HG03060 (cell line): ENCODE results near the gene POMC.
A peak's percentile ranks its signal among the peaks of the same experiment; 100 is the strongest.
"Not testable (repeated sequence)": the region's sequence is repeated elsewhere in the genome, so short reads cannot be mapped to it uniquely, and the experiment has no call there.

Experiments used
- ATAC-seq: cut with Tn5 transposase; IDR thresholded peaks from one replicate; pipeline ENCODE4 v1.9.1; 2021; ENCODE audit warnings: low read depth, moderate number of reproducible peaks; ENCODE audit not compliant: unreplicated experiment

POMC gene

DNA sequence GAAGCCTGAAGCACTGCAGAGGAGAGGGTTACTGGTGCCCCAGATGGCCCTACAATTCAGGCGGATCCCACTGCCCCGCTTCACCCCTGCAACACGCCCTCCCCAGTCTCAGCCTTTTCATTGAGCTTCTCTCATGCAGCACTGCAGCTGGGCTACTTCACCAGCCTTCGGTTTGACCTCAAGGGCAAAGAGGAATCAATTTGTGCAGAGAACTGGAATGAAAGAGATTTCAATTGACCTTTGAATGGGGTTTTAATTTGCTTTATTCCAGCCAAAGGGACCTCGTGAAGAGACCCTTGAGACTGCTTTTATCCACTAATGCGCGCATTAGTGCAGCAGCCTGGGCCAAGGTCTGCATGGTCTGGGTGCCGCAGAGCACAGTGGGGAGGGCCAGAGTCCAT lies 8.8 kb upstream of the POMC start:
- ATAC-seq: no peak

DNA sequence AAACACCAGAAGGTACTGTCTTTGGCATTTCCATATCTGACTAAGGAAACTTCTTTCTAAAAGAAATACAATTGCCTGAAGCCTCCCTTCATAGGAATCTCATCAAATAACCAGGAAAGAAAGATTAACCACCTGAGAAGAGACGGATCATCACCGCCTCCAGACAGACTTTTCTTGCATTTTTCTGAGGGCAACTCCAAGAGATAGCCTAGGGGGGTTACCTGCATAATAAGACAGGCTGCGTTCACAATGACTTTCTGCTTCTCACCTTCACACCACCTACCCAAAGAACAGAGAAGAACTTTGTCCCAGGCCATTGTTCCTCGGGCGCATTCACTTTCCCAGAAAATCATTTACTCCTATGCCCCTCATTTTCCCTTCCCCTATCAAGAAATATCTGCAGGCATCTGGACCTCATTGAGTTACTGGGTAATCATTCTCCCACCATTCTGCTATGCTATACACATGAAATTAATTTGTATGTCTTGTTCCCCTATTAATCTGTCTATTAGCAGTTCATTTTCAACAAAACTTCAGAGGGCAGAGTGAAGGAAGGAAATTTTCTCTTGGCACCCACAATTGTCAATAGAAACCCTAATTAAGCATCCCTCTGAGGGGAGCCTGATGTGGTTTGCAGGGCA lies 8.3 kb upstream of the POMC start:
- no peak for ATAC-seq

DNA sequence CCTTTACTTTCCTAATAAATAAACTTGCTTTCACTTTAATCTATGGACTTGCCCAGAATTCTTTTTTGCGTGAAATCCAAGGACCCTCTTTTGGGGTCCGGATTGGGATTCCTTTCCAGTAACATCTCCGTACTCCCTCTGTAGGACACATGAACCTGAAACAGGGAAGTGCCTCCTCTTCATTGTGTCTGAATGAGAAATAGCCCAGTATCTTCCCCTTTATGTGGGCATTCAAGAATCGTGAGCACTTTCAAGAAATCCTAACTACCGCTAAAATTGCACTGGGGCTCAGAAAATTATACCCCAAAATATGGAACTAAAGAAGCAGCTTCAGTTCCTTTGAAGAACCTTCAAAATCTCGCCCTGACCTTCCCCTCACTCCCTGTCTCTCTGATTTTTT lies 7.8 kb upstream of the POMC start:
- ATAC-seq: no peak

DNA sequence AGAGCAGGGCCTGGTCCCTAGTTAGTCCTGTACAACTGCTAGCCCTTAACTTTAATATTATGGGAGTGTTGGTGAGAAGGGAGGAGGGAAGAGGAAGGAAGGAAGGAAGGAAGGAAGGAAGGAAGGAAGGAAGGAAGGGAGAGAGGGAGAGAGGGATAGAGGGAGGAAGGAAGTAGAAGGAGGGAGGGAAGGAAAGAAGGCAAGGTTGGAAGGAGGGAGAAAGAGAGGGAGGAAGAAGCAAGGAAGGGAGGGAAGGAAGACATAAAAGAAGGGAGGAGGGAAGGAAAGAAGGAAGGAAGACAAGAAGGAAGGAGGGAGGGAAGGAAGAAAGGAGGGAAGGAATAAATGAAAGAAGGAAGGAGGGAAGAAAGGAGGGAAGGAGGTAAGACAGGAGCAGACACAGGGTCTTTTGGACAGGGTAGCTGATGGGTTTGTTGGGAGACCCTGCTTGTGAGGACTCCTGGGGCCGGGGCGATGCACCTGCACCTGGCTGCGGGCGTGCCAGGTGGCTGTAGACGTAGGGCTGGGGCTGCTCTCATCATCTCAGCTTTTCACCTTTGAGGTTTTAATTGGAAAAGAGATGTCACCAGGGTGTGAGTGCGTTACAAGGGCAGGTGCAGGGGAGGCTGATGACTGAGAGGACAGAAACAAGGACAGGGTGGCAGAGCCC lies 5.9 kb upstream of the POMC start:
- ATAC-seq: no peak

DNA sequence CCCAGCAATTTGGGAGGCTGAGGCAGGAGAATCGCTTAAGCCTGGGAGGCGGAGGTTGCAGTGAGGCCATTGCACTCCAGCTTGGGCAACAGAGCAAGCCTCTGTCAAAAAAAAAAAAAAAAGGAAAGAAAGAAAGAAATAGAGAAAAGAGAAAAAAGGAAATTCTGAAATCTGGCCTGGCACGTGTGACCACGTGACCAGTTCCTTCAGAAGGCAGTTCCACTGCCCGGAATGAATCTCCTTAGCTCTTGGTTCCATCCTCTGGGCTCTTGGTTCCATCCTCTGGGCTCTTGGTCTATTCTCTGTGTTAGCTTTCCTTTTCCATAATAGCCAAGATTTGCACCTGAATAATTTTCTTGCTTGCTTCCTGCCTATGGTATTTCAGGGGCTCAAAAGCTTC lies 5.3 kb upstream of the POMC start:
- ATAC-seq: no peak

DNA sequence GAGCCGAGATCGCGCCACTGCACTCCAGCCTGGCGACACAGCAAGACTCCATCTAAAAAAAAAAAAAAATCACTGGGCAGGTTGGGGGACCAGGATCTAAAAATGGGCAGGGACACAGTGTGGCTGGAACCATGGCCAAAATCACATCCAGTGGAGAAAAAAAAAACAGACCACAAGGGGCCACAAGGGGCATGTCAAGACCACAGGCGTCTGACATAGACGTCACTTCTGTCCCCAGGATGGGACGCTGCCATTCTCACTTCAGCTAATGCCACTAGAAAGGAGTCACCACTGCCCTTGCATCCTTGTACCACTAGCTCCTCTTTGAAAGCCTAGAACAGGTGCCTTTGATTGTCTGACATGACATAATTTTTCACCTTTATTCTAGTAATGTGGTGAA lies 2.5 kb upstream of the POMC start:
- no peak for ATAC-seq

DNA sequence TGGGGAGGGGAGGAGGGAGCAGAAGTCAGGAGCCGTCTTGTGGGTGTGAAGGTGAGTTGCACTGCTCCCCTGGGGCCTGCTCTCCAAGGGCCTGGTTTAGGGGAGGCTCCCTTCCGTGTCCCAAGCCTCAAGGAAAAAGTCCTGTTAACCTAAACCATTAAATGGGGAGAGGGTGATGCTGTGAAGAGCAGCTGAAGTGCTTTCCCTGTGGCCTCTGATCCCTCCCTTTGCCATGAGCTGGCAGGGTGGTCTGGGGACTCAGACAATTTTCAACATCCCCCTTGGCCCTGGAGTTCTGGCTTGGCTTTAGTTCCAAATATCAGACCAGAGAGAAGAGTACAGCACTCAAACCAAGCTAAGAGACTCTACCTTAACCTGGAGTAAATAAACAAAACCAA lies 692 bp upstream of the POMC start:
- ATAC-seq: no peak

DNA sequence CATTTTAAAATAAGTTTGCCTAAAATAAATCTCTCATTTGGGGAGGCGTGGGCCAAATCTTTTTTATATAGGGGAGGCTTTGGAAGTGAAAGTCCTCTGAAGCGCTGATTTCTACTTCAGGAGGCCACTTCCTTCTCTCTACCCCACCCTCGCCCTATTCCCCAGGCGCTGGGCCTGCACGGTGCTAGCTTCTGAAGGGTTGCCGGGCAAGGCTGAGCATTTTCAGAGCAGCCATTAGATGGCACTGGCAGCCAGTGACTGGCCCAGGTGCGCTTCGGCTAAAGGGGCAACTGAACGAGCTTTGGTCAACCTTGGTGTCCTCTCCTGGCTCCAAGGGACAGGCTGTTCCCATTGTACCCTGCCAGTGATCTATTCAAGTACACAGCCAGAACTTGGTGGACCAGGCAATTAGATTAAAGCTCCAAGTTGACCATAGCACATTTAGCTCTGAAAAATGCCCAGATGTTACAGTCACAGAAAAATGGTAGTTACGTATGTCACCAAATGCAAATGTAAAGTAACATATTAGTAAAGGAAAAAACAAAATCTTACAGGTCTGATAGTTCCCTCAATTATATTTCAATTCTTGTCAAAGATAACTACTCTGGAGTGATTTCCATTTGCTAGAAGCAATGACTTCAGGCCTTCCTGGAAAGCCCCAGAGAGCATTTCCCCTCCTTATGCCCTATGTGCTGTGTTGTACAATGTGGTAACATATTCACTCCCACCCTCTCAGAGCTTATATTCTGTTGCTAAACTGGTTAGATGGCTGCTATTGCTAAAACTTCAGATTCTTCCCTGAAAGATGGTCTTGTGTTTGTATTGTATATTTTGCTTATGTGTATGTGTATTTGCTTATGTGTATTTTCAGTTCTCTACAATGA lies 2.1 kb downstream of the POMC start:
- peak; percentile 66 for ATAC-seq

DNA sequence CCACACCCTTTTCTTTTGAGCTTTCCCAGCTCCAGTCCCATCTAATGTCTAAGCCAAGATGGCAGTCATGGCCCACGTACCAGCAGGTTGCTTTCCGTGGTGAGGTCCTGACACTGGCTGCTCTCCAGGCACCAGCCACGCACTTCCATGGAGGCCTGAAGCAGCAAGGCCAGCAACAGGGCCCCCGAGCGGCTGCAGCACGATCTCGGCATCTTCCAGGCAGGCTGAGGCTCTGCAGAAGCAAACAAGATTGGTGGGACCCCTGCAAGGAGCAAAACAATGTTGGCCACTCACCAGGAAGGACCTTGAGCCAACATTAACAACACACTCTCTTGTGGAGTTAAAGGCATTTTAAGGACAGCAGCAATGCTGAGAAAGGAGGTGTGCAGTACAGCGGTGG lies 3.8 kb downstream of the POMC start:
- ATAC-seq: no peak

DNA sequence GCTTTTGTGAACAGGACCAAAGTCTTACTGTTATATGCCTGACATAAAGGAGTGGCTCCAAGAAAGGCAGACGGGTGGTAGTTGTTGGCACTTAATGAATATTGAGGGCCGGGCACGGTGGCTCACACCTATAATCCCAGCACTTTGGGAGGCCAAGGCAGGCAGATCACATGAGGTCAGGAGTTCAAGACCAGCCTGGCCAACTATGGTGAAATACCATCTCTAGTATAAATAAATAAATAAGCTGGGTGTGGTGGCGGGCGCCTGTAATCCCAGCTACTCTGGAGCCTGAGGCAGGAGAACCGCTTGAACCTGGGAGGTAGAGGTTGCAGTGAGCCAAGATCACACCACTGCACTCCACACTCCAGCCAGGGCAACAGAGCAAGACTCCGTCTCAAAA lies 6.3 kb downstream of the POMC start:
- ATAC-seq: not testable (repeated sequence)

DNA sequence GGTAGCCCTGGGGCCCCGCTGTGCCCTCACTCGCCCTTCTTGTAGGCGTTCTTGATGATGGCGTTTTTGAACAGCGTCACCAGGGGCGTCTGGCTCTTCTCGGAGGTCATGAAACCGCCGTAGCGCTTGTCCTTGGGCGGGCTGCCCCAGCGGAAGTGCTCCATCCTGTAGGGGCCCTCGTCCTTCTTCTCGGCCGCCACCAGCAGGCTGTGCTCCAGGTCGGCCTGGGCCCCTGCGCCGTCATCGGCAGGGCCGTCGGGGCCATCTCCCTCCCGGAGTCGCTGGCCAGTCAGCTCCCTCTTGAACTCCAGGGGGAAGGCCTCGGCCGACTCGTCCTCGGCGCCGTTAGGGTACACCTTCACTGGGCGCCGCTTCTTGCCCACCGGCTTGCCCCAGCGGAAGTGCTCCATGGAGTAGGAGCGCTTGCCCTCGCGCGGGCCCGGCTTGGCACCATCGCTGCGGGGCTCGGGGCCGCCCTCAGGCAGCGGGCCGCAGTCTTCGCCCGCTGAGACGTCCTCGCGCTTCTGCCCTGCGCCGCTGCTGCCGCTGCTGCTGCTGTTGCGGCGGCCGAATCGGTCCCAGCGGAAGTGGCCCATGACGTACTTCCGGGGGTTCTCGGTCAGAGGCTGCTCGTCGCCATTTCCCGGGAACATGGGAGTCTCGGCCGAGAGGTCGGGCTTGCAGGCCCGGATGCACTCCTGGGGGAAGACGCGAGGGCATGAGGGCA lies 7.2 kb downstream of the POMC start:
- ATAC-seq: no peak

DNA sequence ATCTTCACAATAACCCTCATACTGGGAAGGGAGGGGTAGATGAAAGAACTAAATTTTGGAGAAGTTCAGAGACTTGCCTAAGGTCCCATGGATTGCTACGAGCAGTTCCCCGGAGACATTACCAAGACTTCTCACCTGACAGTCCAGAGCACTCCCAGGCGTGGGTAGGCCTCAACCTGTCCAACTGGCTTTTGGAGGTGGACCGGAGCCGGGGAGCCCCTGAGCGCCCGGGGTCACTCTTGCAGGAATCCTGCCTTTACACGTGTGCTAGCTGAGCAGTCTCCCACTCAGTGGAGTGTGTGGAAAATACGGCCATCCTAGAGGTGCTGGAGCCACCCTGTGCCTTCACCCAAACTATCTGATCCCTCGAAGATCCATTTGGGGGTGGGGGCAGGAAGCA lies 8.0 kb downstream of the POMC start:
- no peak for ATAC-seq

DNA sequence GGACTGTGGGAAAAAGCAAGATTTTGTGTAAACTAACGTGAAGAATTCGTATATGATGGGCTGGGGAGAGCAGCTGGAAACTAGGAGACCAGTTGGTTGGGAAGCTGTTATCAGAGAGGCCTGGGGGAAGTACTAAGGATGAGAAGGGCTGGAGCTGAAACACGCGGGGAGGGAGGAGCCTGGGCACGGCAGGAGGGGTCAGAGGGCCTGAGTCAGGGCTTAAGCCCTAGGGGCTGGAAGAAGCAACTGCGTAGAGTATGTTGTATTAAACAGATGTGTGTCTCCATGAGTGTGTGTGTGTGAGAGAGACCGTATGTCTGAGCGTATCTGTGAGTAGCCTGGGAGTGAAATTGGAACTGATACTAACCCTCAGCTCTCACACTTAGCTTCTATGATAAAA lies 8.4 kb downstream of the POMC start:
- no peak for ATAC-seq

DNA sequence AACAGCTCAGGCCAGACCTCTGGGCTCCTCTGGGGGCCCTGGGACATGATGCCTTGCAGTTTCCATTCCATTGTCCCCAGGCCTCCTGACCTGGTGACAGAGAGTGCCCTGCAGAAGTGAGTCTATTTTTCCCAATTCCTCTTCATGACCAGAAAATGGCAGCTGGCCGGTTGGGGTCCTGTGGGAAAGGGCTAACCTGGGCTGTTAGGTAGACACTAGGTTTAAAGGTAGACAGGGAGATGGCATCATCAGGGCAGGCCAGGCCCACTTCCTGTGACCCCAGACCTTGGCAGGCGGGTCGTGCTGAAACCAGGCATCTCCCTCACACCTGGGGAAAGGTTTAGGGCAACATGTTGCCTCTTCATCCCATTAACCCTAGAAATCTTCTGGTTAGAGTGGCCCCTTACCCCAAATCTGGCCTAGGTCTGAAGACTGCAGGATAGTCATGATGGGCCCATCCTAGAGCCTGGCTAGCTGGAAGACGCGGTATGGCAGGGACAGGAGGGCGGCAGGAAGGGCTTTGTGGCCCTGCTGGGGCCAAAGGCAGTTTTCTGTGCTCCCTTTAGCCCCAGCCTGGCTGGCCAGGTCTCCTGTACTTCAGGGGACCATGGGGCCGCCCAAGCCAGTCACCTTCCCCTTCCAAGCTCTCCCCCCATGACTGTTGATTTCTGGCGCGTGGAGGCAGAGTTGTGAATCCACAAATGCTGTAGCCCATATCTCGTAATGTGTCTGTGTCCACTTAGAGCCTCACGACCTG lies 10.1 kb downstream of the POMC start:
- no peak for ATAC-seq

DNA sequence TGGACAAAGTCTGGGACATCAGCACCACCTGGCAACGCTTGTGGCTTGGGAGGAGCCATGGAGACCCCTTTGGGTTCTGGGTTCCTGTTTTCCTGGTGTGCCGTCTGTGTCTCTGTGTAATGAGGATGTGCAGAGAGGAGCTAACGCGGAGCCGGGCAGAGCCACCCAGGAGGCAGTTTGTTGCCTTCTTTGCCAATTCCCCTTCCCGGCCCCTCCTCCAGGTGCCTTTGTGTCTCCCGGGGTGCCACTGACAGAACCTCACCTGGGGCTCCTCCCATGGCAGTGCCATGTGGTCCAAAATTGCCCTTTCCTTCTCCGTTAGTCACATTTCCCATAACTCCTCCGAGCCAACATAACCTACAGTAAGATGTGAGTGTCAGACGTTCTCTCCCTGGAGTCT lies 13.0 kb downstream of the POMC start:
- no peak for ATAC-seq

DNA sequence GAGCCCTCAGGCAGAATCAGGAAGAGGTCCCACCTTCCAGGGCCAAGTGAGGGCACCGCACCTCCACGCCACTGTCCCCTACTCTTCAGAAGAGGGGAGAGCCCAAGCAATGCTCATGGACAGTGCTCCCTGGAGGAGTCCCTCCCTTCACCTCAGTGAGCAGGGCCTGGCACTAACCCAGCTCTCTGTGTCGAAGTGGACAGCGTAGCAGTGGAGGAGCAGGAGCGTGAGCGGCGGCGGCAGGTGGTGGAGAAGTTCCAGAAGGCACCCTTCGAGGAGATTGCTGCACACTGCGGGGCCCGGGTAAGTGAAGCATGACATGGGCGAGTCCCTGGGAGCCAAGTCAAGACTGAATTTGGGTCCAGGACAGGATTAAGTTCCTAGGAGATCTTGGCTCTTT lies 16.7 kb downstream of the POMC start:
- ATAC-seq: no peak

DNA sequence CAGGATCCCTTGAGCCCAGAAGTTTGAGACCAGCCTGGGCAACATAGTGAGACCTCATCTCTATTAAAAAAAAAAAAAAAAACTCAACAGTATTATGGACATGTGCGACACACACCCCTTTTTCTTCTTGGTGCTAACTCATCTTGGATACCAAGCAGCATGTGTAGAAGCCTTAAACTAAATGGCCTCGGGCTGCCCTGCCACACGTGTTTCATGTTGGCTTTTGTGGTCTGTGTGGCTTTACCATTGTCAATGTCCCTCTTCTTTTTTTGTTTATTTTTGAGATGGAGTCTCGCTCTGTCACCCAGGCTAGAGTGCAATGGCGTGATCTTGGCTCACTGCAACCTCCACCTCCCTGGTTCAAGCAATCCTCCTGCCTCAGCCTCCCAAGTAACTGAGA lies 17.4 kb downstream of the POMC start:
- not testable (repeated sequence) for ATAC-seq

DNA sequence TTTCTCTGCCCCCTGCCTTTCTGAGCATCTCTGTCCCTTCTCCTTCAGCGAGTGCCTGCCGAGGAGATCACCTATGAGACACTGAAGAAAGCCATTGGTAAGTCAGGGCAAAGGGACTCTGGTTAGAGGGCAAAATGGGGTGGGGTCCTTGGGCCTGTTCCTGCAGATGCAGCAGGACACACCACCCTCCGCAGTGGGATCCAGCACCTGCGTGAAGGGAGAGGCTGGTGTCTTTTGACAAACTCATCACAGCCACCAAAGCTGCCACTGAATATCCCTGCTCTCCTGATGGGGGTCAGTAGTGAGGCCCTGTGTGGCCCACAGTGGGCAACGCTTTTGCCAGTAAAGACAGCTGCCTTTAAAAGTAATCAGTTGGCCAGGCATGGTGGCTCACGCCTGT lies 18.7 kb downstream of the POMC start:
- no peak for ATAC-seq

DNA sequence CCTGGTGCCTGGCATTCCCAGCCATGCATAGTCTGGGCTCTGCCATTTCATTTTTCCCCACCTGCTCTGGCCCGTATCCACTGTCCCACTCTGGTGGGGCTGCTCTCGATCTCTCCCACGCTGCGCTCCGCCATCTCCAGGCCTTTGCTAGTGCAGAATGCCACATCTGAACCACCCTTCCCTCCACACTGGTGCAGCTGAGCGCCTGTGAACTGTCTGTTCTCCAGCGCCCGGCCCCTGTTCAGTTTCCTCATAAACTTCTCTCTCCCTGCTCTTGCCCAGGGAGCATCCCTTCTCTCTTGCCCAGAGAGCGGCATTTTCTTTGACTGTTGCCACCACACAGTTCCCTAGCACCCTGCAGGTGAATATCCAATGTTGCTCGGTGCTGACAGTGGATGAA lies 21.5 kb downstream of the POMC start:
- no peak for ATAC-seq

DNA sequence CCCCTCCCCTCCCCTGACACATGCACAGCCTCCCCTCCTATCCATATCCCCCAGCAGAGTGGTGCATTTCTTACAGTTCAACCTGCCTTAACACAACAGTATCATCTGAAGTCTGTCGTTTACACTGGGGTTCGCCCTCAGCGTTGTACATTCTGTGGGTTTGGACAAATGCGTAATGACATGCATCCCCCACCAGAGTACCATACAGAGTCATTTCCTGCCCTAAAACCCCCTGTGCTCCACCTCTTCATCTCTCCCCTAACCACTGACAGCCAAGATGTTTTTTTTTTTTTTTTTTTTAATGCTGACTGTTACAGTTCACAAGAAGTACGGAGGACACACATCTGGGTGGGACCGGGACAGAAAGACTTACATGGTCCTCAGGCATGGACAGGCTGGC lies 22.6 kb downstream of the POMC start:
- no peak for ATAC-seq
